C4-2B (cell line): ENCODE measurements around the gene NCBP2L.

ENCODE experiments used
- CTCF ChIP-seq: fragments of 450-650 bp; conservative IDR thresholded peaks from 2 replicates; pipeline ENCODE4 v1.5.1; 2017; ENCODE audit warnings: mild to moderate bottlenecking
- ZFX ChIP-seq: fragments of 450-650 bp; IDR thresholded peaks from 2 replicates; pipeline ENCODE4 v1.6.1; 2017

- TF ChIP-seq CTCF (no peak), ZFX (no peak)
Measured at GRCh38 chrX:107755721-107756120, 21.8 kb upstream of the NCBP2L start.
